Caki2 (cell line): ENCODE results near the gene SIRPG. TPM values are rescaled to one million over a fixed set of nuclear protein-coding genes. Genes with fewer than 3 reads are reported as not detected.

ENCODE experiments used
- total RNA-seq: library from RNA; depleted of rRNA; stranded (reverse); fragments of >200 nt; shearing (Covaris generic); gene quantifications from 2 replicates; pipeline ENCODE4 v1.2.3, GENCODE V29; 2014; ENCODE audit warnings: low replicate concordance; rRNA removed

SIRPG gene
- total RNA-seq, 1 experiment from 2014 or later = not detected

Other genes starting within 250 kb of the SIRPG start
- gene NSFL1C, start 190.9 kb downstream of the SIRPG start, total RNA-seq = 118 and 119 TPM in 2 replicates
- not detected in 2 replicates for gene SIRPB2, start 166.4 kb downstream of the SIRPG start, total RNA-seq
- gene SIRPD, start 100.1 kb downstream of the SIRPG start, total RNA-seq = not detected in 2 replicates
- 2.1 and 10.4 TPM in 2 replicates for gene SIRPB1, start 37.8 kb downstream of the SIRPG start, total RNA-seq
- 50.7 and 56.2 TPM in 2 replicates for gene SIRPA, start 237.6 kb upstream of the SIRPG start, total RNA-seq